Inflammatory macrophage (primary cell): ENCODE data around the gene TRIAP1.
"Not testable (repeated sequence)": the region's sequence is repeated elsewhere in the genome, so short reads cannot be mapped to it uniquely, and the experiment has no call there.

Experiments used
- DNase-seq, 2 donors: peaks; one replicate each; pipeline ENCODE4 v3.0.0-alpha.2; 2020 to 2022

Gene TRIAP1

DNA sequence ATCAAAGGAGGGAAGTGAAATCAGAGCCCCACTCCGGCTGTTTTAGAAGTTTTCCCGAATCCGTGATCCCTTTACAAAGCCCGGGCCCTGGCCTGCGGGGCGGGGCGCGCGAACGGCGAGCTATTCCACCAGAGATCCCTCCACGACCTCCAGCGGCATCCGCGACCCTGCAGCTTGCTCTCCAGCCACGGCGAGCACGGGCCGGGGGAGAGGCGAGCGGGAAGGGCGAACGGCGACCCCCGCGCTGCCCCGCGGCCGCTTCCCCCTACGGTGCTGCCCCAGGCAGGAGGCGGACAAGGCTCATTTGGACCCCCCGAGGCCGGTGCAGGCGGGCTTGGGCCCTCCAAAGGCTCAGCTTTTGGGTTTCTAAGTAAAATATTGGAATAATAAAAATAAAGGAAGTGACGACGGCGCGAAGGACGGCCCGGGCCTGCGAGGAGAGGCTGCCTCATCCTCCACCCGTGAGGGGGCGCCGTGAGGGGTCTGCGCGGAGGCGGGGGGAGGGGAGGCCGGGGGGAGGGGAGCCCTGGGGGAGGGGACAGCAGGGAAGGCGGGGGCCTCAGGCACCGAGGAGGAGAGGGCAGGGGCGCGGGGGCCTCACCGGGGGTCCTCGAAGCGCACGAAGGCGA lies 22.8 kb upstream of the TRIAP1 start:
- peak in 1 of 2 donors; percentile 30 for DNase-seq

DNA sequence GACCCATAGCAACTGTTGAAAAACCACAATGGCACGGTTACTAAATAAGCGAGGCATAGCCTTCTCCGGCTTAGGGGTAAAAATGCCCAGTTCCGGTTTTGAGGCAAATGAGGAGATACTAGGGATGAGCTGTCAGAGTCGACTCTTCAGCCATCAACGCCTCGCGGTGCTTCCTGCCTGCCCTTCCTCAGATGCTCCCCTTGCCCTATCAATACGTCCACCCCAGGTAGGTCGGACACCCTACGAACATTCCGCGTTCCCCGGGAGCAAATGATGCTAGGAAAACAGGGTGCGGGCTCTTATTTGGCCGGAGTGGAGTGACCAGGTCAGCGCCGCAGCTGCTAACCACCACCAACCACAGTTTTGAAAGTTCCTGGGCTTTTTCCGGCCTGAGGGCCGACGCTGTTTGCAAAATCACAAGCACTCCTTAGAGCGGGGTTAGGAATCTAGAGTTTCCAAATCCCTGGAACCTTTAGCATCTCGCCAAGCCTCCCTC lies 22.2 kb upstream of the TRIAP1 start:
- DNase-seq, result peak; percentile 61 to 68

DNA sequence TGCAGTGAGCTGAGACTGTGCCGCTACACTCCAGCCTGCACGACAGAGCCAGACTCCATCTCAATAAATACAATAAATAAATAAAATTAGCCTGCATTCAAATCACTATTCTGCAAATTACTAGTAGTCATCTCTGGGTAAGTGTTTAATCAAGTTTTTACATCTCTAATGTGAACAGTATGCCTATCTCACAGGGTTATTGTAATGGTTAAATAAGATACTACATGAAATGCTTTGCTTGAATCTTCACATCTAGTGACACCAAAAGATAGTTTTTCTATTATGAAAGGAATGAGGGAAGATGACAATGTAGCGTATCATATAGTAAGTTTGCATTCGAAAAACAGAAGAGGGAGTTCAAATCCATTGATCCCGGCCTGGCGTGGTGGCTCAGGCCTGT lies 21.3 kb upstream of the TRIAP1 start:
- no peak for DNase-seq

DNA sequence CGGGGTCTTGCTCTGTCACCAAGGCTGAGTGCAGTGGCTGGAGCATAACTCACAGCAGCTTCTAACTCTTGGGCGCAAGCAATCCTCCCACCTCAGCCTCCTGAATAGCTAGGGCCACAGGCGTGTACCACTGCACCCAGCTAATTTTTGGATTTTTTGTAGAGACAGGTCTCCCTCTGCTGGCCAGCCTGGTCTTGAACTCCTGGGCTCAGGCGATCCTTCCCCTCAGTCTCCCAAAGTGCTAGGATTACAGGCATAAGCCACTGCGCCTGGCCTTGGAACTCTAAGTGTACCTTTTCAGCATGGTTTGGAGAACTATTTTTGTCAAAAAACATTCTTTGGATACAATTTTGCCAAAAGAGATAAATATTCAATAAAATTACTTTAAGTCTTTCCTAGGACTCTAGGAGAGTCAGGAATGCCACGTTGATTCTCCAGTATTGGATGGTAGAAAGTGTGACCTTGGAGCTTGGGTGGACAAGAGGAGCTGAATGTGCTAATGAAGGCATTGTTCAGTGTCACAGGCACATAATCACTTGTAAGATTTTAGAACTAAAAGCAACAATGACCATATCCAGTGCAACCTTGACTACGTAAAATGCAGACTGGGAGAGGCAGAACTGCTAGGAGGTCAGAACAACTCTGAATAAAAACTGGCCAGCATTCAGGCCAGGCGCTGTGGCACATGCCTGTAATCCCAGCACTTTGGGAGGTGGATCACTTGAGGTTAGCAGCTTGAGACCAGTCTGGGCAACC lies 20.6 kb upstream of the TRIAP1 start:
- peak; percentile 45 to 53 for DNase-seq

DNA sequence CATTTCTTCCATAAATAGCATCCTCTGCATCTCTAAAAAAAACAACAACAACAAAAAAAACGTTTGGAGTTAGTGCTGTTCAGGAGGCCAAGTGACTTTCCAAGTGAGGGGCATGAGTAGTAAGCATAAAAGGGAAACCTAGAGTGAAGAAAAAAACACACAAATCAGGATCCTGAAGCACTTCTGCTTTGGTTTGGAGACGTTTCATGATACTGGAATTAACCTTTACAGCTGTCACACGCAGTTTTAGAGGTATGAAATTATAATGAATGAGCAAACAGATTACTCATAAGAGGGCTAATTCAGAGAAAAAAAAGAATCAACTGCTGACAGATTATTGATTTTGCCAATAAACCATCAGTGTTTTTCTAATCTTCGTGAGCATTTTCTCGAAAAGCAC lies 19.6 kb upstream of the TRIAP1 start:
- no peak for DNase-seq

DNA sequence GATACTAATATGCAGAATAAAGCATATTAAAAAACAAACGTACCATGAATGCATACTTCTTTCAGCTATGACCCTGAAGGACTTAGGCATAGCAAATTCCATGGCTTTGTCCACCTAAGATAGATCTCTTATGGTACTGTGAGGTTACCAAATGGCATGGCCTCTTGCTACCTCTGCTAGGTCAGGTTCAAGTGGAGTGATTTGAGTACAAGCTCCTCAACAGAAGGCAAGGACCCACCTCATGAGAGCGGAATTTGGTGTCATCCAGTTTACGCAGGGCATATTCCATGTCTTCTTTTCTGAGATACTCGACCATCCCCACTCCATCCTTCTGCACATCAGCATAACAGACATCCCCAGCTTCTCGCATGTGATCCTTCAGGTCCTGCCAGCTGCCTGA lies 17.5 kb upstream of the TRIAP1 start:
- DNase-seq, result no peak

DNA sequence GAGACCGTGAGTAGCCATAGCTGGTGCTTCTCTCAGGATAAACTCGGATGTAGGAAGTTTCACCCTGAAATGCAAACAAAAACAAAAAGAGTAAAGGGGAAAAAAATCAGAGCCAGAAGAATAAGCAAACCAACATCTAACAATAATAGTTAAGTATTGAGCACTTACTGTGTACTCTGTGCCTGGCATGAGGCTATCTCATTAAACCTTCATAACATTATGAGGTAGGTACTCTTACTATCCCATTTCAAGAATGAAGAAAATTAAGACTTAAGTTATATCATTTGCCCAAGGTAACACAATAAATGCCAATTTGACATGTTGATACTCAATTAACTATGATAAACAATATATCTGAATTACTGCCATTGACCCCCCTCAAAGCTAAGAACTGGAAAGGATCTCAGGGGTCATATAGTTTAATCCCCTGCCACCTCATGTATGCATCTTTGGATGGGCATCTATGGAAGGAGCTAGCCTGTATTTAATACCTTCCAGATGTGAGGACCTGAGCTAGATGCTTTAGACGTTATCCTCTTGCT lies 16.0 kb upstream of the TRIAP1 start:
- DNase-seq, result no peak

DNA sequence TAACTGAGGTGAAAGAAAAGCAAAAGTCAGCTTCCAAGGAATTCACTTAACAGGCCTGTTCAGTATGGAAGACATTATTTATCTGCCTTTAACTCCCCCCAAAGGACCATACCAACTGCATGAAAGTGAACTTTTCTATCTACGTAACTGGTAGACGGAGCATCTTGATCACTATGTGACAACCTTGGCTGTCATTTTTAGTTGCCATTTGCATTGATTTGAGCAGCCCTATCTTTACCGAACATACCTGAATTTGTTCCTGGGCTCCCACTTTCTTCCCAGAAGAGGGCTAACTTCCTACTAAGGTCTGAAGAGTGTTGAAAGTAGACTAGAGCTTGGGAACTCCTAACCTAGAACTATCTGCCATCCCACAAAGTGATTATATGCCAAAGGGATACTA lies 14.0 kb upstream of the TRIAP1 start:
- no peak for DNase-seq

DNA sequence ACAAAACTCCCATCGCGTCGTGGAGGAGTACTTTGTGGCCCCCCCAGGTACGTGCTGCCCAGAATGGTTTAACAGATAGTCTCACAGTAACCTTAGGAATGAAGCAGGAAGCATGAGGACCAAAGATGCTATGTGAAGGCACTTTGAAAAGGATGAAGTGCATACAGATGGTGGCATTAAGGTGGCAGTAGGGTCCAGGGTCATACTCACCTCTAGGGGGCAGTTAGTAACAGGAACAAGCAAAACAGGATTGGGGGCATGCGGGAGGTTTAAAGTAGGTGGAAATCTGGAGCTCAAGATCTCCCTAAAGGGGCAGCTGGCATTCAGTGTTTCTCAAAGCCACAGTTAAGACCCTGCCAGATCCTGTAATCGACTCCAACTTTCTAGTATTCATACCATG lies 10.9 kb upstream of the TRIAP1 start:
- DNase-seq, result no peak

DNA sequence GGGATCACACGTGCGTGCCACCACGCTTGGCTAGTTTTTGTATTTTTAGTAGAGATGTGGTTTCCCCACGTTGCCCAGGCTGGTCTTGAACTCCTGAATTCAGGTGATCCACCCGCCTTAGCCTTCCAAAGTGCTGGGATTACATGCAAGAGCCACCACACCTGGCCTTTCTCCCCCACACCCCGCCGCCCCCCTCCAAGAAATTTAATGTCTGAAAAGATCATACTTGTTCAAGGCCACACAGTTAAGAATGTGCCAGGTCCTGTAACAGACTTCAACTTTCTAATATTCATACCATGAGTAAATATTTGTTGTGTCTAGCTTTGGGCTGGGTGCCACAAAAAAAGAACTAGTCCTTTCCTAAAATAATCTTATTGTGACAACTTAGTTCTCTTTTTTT lies 9.1 kb upstream of the TRIAP1 start:
- no peak for DNase-seq

DNA sequence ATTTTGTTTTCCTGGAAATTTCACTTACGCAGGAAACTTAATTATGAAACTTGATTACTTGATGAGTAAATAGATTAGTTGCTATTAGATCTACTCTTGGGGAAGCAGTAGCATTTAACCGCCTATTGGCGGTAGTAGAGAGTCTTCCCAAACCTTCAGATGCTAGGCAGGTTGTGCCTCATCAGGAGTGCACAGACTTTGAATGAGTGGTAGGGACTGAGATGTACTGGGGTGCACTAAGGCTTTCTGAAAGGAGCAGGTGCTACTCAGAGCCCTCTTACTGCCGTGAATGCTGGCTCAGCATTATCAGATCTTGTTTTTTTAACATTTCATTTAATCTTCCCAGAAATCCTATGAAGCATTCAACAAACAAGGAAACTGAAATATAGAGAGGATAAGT lies 7.8 kb upstream of the TRIAP1 start:
- peak; percentile 29 to 44 for DNase-seq

DNA sequence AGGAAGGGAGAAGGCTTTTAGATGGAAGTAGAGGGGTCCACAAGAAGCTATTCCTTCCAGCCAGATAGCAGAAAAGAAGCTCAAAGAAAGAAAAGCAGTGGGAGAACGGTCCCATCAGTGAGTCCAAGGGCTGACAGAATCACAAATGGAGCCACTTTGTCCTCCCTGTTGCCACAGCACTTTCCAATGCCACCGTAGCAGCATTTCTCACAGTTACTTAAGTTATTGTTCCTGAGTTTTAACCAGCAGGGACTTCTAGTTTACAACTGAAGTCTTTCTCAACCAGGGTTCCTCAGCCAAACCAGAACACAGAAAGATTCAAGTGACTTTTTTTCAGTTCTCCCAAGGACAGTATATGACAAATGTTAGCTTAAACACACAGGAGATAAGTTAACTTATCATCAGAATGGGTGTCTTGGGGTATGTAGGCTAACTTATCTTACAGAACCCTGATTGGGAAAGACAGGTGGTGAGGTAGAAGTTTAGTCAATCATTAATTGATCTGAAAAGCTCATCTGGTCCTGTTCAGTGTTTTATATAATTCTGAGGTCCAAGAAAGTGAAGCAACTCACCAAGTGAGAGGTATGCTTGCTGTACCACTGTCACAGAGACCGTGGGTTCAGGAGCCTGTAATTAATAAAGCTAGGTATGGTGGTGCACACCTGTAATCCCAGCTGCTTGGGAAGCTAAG lies 7.0 kb upstream of the TRIAP1 start:
- no peak for DNase-seq

DNA sequence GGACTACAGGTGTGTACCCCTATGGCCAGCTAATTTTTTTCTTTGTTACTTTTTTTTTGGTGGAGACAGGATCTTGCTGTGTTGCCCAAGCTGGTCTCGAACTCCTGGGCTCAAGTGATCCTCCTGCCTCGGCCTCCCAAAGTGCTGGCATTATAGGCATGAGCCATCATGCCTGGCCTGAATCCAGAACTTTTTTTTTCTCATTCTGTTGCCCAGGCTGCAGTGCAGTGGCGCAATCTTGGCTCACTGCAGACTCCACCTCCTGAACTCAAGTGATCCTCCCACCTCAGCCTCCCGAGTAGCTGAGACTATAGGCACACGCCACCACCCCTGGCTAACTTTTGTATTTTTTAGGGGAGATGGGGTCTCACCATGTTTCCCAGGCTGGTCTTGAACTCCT lies 6.3 kb upstream of the TRIAP1 start:
- not testable (repeated sequence) for DNase-seq

DNA sequence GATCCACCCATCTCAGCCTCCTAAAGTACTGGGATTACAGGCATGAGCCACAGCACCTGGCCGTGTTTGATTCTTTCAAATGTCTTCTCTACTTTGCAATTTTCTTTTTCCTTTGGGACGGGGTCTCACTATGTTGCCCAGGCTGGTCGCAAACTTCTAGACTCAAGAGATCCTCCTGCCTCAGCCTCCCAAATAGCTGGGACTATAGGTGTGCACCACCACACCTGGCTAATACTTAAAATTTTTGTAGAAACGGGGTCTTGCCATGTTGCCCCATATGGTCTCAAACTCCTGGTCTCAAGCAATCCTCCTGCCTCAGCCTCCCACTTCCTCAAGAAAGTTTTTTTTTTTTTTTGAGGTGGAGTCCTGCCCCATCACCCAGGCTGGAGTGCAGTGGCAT lies 1.8 kb upstream of the TRIAP1 start:
- DNase-seq, result no peak

DNA sequence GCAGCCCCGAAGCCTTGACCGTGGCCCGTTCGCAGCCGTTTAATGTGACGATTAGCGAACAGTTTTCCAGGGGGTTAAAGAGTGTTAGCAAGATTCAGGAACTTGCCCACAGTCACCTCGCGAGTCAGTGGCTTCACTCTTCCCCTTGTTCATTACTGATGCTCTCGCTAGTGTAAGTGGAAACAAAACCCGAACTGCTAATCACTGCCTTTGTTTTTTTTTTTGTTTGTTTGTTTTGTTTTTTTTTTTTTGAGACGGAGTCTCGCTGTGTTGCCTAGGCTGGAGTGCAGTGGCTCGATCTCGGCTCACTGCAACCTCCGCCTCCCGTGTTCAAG lies 627 bp upstream of the TRIAP1 start:
- DNase-seq, result not testable (repeated sequence)

DNA sequence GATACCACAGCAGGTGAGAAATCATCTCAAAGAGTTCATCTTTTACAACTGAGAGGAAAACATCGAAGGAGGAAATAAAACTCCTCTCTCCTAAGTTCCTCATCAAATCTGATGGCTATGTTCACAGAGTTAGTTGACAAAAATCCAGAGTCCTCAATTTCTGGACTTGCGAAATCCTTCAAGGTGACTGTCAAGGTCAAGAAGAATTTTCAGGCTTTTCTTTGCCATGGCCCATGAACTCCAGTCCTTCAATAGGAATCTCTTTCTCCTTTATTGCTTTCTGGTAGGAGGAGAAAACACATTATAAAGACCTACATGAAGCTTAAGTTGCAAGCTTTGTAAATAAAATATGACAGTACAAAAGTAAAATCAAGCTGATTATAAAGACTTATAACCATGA lies 1.5 kb downstream of the TRIAP1 start:
- DNase-seq, result no peak

DNA sequence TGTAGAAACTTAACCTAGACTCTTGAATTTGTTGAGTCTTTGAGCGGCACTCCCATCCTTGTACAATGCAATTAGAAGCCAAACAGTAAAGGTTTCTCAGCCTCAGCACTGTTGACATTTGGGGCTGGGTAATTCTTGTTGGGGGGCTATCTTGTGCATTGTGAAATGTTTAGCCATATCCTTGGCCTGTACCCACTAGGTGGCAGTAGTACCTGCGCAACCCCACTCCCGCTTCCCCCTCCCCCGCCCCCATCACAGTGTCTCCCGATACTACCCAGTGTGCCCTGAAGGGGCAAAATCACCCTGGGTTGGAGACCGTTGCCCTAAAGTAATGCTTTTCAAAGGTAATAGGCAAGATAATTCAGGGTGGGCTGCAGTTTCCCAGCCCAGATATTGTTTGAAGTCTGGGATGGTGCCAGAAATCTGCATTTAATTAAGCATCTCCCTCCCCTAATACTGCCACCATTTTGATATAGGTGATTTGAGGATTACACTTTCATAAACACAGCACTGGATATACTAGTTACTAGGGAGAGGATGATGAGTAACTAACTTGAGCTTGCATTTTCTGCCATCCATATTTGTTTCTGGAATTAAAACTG lies 6.4 kb downstream of the TRIAP1 start:
- peak; percentile 31 to 47 for DNase-seq

DNA sequence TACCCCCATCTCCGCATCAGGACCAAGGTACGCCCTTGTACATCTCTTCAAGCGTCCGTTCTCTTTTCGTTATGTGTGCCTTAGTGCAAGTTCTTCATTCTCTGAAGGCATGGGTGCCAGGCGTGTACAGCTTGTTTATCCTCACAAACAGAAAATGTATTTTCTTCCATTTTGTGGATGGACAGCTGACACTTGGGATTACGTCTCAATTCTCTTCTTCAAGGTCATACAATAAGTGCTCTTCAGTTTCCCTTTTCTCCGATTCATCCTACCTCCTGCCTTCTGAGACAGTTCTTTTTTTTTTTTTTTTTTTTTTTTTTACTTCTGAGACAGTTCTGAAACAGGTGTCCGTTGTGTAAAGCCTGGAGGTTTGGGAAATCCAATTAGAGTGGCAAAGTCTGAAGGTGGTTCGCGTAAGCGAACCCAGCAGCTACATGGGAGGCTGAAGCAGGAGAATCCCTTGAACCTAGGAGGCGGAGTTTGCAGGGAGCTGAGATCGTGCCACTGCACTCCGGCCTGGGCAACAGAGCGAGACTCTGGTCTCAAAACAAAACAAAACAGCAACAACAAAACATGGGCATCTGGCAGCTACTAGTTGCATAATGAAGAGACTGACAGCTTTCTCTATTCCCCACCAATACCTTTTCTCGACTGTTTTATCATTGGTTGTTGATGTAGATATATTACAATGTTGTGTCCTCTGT lies 7.5 kb downstream of the TRIAP1 start:
- no peak for DNase-seq

DNA sequence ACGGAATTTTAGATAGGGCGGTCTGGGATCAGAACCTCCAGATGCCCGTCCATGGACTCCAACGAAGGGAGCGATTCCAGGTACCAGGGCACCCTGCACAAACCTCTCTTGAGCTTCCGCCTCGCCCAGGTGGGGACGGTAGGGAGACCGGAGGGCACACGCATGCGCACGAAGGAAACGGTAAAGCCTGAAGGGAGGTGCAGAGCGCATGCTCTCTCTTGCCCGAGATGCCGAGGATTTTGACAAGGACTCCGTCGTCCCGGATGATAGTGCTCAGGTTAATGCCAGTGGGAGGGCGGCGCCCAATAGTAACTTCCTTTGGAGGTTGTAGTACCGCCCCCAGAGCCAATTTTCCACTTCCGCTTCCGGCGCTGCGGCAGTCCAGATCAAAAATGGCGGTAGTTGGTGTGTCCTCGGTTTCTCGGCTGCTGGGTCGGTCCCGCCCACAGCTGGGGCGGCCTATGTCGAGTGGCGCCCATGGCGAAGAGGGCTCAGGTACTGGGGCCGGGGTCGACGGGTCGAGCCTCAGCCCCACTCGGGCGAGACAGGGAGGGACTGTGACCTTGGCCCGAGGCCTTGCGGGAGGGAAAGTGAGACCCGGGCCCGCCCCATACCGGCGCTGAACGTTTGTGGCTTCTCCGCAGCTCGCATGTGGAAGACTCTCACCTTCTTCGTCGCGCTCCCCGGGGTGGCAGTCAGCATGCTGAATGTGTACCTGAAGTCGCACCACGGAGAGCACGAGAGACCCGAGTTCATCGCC lies 8.3 kb downstream of the TRIAP1 start, which contains the start of gene COX6A1:
Gene COX6A1 (plus strand): TSS at position 379 of the 760 bp plus-strand sequence. CDS start 14 bp downstream, at position 393.
- peak; percentile 98 to 99 for DNase-seq

DNA sequence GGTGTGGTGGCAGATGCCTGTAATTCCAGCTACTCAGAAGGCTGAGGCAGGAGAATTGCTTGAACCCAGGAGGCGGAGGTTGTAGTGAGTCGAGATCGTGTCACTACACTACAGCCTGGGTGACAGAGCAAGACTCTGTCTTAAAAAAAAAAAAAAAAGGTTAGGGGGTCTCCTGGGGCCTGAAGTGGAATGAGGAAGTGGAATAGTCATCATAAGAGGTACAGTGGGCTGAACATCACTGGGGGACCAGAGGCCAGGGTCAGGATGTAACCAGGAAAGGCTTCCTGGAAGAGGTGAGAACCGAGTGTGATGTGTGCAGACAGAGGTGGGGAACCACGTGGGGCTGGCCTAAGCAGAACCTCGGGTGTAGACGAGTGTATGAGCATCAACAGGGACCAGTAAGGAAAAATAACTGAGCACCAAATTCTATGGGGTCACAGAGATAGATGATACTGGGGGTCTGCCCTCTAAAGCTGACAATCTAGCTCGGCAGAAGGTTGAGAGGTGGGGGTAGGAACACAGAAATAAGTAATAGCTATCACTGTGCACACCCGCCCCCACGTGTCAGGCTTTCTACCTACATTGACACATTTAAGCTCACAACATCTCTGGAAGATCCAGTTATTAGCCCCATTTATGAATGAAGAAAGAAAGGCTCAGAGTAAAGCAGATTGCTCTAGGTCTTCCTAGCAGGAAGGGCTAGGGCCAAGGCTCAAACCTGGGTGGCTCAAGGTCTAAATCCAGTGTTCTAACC lies 13.2 kb downstream of the TRIAP1 start:
- DNase-seq, result no peak

DNA sequence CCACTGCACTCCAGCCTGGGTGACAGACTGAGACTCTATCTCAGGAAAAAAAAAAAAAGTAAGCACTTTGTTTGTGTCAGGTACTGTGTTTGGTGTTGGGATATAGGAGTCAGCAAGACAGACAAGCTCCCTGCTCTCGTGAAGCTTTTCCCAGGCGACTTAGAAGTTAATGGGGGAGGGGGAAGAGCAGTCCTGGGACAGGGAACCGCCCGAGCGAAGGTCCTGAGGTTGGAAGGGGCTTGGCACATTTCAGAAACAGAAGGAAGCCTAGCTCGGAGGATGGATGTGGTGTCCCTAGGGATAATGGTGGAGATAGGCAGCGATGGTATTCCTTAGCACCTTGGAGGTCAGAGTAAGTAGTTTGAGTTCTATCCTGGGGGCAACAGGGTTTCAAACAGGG lies 16.8 kb downstream of the TRIAP1 start:
- DNase-seq, result no peak
